ENCODE results near the gene RPS6KA4.

The RPS6KA4 gene

DNA sequence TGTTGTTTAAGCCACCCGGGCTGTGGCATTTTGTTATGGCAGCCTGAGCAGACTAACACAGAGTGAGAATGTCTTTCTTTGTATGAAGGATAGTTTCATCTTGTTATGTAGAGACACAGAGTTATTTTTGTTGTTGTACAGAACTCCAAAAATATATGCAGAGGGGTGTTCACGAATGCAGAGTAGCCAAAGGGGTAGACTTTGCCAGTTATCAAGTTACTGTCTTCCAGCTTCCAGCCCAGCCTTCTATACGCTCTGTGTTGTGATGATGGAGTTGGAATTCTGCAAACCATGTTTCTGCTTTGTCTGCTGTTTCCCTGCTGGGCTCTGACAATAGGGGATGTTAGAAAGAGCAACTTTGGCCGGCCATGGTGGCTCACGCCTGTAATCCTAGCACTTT, 44.1 kb downstream of the RPS6KA4 start:
- CTCF ChIA-PET: no interaction called here

DNA sequence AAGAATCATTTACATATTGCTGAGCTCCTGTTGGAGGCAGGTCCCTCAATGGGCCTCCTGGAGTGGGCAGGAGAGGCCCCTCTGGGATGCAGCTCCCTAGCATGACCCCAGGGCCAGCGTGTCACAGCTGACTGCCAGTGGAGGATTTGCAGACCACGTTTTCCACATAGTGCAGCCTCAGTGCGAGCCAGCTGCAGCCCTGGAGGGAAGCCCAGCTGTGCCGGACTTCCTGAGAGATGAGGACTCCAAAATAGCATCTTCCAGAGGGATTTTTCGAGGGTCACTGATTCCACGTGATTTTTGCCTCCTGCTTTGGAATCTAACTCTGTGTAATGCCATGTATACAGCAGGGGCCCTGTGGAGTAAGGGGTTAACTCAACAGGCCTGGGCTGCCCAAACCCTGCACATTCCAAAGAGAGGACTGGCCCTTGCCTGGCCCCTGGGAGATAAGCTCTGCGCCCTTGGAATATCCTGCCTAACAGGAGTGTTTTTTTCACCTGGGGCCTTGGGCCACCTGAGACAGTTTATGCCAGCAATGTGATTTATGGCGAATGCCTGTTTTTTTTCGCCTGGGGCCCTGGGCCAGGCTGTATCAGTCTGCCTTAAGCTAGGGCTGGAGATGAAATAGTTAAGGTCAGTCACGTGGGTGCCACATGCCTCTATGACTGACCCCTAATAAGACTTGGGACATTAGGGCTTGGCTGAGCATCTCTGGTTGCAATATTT, 47.4 kb downstream of the RPS6KA4 start:
- ChIA-PET POLR2A (interaction anchor here (0.6 kb wide), 1 partner anchor 48 kb away, joined by 4 read pairs; no protein-coding TSS in a partner anchor), CTCF (interaction anchor here (1.0 to 2.1 kb wide), 2 partner anchors 43 to 244 kb away, joined by 4 to 7 read pairs; no protein-coding TSS in a partner anchor)
- no peak for DNase-seq (ENCODE audit: extremely low spot score)
- TF ChIP-seq BHLHE40 (IDR thresholded peaks at IDR 0.05; ENCODE audit: borderline replicate concordance): no peak
- no peak for TF ChIP-seq L3MBTL2 (conservative IDR thresholded peaks at IDR 0.05)
- TF ChIP-seq CTBP1 (IDR thresholded peaks at IDR 0.05; ENCODE audit: borderline replicate concordance): no peak
- no peak for TF ChIP-seq HDGF (IDR thresholded peaks at IDR 0.05; ENCODE audit: borderline replicate concordance)
- no peak for TF ChIP-seq ELF4 (IDR thresholded peaks at IDR 0.05)
- no peak for TF ChIP-seq NFRKB (IDR thresholded peaks at IDR 0.05)
- TF ChIP-seq FOXA1 (IDR thresholded peaks at IDR 0.05): no peak
- TF ChIP-seq TARDBP (IDR thresholded peaks at IDR 0.05): no peak
- no peak for TF ChIP-seq FOXM1 (IDR thresholded peaks at IDR 0.05; ENCODE audit: borderline replicate concordance)
- TF ChIP-seq FOXK2 (IDR thresholded peaks at IDR 0.05): no peak
- no peak for TF ChIP-seq SUZ12 (IDR thresholded peaks at IDR 0.05)

More for the DNA sequence above, 44.1 kb downstream of the RPS6KA4 start:
- DNase-seq (ENCODE audit: extremely low spot score): no peak
- POLR2A ChIA-PET: no interaction called here
- TF ChIP-seq CTBP1 (IDR thresholded peaks at IDR 0.05; ENCODE audit: borderline replicate concordance): no peak
- TF ChIP-seq ZNF384 (IDR thresholded peaks at IDR 0.05): no peak
- TF ChIP-seq FOXK2 (IDR thresholded peaks at IDR 0.05): no peak
- TF ChIP-seq LEF1 (IDR thresholded peaks at IDR 0.05; ENCODE audit: borderline replicate concordance): no peak

DNA sequence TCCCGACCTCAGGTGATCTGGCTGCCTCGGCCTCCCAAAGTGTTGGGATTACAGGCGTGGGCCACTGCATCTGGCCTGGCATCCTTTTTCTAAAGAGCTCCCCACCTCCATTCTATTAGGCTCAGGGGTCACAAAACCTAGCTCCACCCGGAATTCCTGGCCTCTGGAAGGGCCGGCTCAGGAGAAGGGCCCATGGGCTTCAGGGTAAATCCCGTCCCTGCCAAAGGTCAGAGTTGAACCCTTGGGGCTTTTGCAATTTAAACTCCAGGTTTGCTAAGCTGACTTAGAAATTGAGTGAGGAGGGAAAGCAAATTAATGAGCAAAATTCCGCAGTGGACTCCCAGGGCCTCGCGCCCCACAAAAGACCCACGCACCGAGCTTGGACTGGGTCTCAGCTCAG, 48.3 kb downstream of the RPS6KA4 start:
- TF ChIP-seq CTBP1 (IDR thresholded peaks at IDR 0.05; ENCODE audit: borderline replicate concordance) (no peak), FOXA1 (IDR thresholded peaks at IDR 0.05) (no peak), SUZ12 (IDR thresholded peaks at IDR 0.05) (no peak), TARDBP (IDR thresholded peaks at IDR 0.05) (no peak), ELF4 (IDR thresholded peaks at IDR 0.05) (no peak), HDGF (IDR thresholded peaks at IDR 0.05; ENCODE audit: borderline replicate concordance) (no peak), SP1 (IDR thresholded peaks at IDR 0.05) (no peak), FOXM1 (IDR thresholded peaks at IDR 0.05; ENCODE audit: borderline replicate concordance) (no peak), NFRKB (IDR thresholded peaks at IDR 0.05) (no peak), FOXK2 (IDR thresholded peaks at IDR 0.05) (no peak), ARNT (IDR thresholded peaks at IDR 0.05) (no peak), L3MBTL2 (conservative IDR thresholded peaks at IDR 0.05) (no peak)
- TF ChIP-seq, protein P1, sequence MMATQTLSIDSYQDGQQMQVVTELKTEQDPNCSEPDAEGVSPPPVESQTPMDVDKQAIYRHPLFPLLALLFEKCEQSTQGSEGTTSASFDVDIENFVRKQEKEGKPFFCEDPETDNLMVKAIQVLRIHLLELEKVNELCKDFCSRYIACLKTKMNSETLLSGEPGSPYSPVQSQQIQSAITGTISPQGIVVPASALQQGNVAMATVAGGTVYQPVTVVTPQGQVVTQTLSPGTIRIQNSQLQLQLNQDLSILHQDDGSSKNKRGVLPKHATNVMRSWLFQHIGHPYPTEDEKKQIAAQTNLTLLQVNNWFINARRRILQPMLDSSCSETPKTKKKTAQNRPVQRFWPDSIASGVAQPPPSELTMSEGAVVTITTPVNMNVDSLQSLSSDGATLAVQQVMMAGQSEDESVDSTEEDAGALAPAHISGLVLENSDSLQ (IDR thresholded peaks at IDR 0.05): no peak
- CTCF ChIA-PET: no interaction called here
- DNase-seq (ENCODE audit: extremely low spot score): no peak
- POLR2A ChIA-PET: interaction anchor here (1.1 kb wide), 1 partner anchor 175 kb away, joined by 3 read pairs; no protein-coding TSS in a partner anchor

DNA sequence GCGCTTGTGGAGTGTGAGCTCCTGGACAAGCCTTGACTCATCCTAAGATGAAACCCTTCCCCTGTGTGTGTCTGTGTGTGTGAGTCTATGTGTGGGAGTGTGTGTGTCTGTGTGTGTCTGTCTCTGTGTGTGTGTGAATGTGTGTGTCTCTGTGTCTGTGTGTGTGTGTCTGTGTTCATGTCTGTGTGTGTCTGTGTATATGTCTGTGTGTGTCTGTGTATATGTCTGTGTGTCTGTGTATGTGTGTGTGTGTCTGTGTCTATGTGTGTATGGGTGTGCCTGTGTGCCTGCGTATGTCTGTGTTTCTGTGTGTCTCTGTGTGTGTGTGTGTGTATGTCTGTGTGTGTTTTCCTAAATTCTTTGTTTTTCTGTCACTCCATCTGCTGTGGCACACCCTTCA, 48.7 kb downstream of the RPS6KA4 start:
- CTCF ChIA-PET: interaction anchor here (0.8 kb wide), 1 partner anchor 40 kb away, joined by 3 read pairs; no protein-coding TSS in a partner anchor
- POLR2A ChIA-PET: interaction anchor here (1.1 kb wide), 1 partner anchor 176 kb away, joined by 3 read pairs; no protein-coding TSS in a partner anchor
- no peak for TF ChIP-seq SP1 (IDR thresholded peaks at IDR 0.05)
- TF ChIP-seq TARDBP (IDR thresholded peaks at IDR 0.05): 0 out of 2 replicates have a peak, but pooled peaks have one; percentile 48
- TF ChIP-seq NFRKB (IDR thresholded peaks at IDR 0.05): no peak
- no peak for DNase-seq (ENCODE audit: extremely low spot score)

DNA sequence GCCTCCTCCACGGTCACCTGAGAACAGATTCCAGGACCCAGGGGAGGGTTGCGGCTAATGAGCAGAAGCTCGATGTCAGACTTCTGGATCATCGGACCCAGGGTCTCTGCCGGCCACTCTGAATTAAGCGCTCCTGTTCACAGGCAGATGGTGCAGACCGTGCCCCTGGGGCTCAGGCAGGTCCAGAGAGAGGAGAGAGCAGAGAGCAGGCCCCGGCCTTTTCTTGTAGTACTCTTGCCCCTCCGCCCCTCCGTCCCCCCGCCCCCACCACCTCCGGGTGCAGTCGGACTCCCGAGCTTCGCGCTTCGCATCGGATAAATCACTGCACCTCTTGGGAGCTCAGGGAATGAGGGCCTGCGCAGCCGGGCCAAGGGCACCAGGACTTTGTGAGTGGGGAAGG, 50.3 kb downstream of the RPS6KA4 start:
- CTCF ChIA-PET: no interaction called here
- TF ChIP-seq L3MBTL2 (conservative IDR thresholded peaks at IDR 0.05) (no peak), CTBP1 (IDR thresholded peaks at IDR 0.05; ENCODE audit: borderline replicate concordance) (no peak), FOXK2 (IDR thresholded peaks at IDR 0.05) (no peak), SP1 (IDR thresholded peaks at IDR 0.05) (no peak), FOXA1 (IDR thresholded peaks at IDR 0.05) (no peak), NFRKB (IDR thresholded peaks at IDR 0.05) (no peak), SUZ12 (IDR thresholded peaks at IDR 0.05) (no peak), FOXM1 (IDR thresholded peaks at IDR 0.05; ENCODE audit: borderline replicate concordance) (no peak), BHLHE40 (IDR thresholded peaks at IDR 0.05; ENCODE audit: borderline replicate concordance) (no peak)
- POLR2A ChIA-PET: interaction anchor here (1.2 kb wide), 1 partner anchor 92 kb away, joined by 4 read pairs; the partner anchor contains the start of genes PRDX5 and TRMT112
- no peak for DNase-seq (ENCODE audit: extremely low spot score)

DNA sequence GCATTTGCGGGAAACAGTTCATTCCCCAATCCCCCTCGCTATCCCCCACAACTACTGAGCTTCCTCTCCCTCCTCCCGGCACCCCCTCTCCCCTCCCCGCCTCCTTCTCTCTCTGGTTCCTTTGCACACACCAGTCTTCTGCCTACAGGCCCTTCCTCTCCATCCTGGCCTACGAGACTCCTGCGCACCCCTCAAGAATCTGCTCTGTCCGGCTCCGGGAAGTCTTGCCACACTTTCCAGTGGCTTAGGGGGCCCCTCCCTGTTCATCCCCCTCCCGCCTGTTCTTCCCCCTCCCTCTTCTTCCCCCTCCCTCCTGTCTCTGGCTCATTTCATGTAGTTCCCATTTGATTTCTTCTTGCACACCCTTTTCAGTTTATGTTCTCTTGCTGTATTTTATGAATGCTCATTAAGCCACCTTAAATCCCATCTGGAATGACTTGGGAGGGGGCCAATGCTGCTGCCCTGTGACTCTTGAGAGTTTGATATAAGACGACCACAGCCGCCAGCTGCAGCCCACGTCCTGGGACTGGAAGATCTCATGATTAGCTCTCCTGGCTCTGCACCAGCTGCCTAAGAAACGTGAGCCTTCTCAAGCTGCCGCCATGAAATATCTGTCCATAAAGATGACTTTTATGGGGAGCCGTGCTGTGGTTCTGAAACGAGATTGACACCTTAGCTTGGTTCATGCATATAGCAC, 50.9 kb downstream of the RPS6KA4 start:
- DNase-seq (ENCODE audit: extremely low spot score): peak; percentile 33
- ChIA-PET CTCF (no interaction called here), POLR2A (no interaction called here)
- TF ChIP-seq SP1 (IDR thresholded peaks at IDR 0.05) (no peak), FOXA1 (IDR thresholded peaks at IDR 0.05) (no peak), TARDBP (IDR thresholded peaks at IDR 0.05) (no peak), ARNT (IDR thresholded peaks at IDR 0.05) (no peak), BHLHE40 (IDR thresholded peaks at IDR 0.05; ENCODE audit: borderline replicate concordance) (no peak)
- TF ChIP-seq, protein P1 (IDR thresholded peaks at IDR 0.05): peak; percentile 94

GRCh38 chr11:64410404-64410734, 51.4 kb downstream of the RPS6KA4 start:
- ChIA-PET CTCF (no interaction called here), POLR2A (interaction anchor here (1.2 kb wide), 1 partner anchor 93 kb away, joined by 4 read pairs; the partner anchor contains the start of genes PRDX5 and TRMT112)
- TF ChIP-seq LEF1 (IDR thresholded peaks at IDR 0.05; ENCODE audit: borderline replicate concordance): no peak
- TF ChIP-seq CTBP1 (IDR thresholded peaks at IDR 0.05; ENCODE audit: borderline replicate concordance): no peak
- no peak for TF ChIP-seq SUZ12 (IDR thresholded peaks at IDR 0.05)
- DNase-seq (ENCODE audit: extremely low spot score): no peak

All from HEK293T (cell line).